CD4-positive, alpha-beta T cell treated with Interferon gamma for 1 hour (primary cell): ENCODE measurements around the gene CLDN14.

Experiments used
- DNase-seq: peaks from one replicate; pipeline ENCODE4 v3.0.0-alpha.2; 2020

The CLDN14 gene

DNA sequence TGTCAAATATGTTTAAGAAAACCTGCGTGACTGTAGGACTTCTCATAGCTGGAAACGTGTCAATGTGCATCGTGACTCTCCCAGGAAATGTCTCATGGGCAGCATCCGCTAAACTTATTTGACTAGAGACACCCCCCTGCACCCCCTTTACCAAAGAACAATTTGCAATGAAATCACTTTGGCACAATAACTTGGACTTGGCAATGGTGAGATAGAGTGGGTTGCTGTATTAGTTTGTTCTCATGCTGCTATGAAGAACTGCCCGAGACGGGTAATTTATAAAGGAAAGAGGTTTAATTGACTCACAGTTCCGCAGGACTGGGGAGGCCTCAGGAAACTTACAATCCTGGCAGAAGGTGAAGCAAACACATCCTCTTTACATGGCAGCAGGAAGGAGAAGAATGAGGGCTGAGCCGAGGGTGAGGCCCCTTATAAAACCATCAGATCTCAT lies 13.8 kb downstream of the CLDN14 start:
- DNase-seq = no peak

DNA sequence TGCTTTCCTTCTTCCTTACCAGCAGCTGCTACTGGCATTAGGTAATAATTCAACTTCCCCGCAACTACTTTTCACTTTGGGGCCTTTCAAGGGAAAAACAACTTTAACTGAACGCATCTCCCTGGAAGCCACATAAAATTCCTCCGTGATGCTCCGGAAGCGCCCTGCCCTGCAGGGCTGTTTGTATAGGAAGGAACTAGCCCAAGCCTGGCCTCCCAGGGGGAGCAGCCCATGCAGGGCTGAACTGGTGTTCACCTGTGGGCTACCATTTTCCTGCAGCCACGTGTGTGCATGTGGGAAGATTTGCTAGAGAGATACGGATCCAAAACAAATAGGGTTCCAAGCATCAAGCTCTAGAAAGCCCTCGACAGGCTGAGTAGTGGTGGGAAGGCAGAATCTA lies 14.4 kb downstream of the CLDN14 start:
- DNase-seq = no peak

DNA sequence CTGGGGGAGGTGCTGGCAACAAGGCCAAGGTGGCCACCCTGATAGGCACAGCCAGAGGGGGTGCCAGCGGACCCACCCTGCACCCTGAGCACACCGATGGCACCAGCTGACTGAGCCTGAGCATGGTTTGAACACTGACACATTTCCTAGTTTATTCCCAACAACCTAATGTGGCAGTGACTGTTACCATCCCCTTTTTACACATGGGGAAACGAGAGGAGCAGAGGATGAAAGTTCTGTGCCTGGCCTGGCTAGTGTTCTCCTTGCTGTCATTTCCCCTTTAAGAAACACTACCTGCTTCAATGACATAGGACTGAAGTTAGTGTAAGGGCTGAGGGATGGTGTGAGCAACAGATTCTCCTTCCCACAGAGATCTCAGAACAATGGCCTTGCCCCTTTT lies 15.3 kb downstream of the CLDN14 start:
- DNase-seq = no peak

DNA sequence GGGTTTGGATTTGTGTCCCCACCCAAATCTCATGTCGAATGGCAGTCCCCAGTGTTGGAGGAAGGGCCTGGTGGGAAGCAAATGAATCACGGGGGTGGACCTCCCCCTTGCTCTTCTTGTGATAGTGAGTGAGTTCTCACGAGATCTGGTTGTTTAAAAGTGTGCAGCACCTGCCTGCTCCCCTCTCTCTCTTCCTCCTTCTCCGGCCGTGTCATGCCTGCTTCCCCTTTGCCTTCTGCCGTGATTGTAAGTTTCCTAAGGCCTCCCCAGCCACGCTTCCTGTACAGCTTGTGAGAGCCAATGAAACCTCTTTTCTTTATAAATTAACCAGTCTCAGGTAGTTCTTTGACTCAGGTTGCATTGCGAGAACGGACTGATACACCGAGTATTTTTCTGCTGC lies 15.9 kb downstream of the CLDN14 start:
- no peak for DNase-seq

DNA sequence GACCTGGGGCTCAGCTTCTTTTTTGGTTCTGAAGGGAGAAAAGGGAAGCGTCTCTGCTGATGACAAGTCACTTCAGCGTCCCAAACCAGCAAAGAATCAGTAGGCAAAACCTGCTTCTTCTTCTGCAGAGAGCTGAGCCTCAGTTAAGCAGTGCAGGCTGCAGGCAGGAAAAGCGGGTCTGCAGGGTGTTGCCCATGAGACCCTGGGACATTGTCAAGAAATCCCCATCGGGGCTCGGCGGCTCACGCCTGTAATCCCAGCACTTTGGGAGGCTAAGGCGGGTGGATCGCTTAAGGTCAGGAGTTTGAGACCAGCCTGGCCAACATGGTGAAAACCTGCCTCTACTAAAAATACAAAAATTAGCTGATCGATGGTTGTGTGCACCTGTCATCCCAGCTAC lies 16.7 kb downstream of the CLDN14 start:
- DNase-seq = no peak

DNA sequence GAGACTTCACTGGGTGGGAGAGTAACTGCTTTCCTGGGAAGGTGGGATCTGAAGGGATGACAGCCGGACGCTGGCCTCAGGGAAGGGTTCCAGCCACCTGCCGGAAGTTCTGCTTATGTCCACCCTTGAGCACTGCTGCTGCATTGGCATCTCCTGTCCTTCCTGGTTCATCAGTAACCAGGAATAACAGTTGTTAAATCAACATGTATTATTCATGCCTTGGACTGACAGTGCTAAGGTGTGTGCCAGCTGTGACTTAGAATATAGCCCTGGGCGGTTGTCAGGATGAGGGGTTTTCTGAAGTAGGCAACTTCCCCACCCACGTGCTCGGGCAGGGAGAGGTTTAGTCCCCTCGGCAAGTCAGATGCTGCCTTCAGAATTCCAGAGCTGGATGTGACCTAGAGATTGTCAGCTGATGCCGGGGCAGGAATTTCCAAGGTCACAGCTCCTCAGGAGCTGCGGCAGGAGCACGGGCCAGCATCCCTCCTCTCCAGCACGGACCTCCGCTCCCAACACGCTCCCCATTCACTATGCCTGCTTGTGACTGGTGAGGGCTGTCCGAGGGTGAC lies 17.9 kb downstream of the CLDN14 start:
- DNase-seq = no peak

DNA sequence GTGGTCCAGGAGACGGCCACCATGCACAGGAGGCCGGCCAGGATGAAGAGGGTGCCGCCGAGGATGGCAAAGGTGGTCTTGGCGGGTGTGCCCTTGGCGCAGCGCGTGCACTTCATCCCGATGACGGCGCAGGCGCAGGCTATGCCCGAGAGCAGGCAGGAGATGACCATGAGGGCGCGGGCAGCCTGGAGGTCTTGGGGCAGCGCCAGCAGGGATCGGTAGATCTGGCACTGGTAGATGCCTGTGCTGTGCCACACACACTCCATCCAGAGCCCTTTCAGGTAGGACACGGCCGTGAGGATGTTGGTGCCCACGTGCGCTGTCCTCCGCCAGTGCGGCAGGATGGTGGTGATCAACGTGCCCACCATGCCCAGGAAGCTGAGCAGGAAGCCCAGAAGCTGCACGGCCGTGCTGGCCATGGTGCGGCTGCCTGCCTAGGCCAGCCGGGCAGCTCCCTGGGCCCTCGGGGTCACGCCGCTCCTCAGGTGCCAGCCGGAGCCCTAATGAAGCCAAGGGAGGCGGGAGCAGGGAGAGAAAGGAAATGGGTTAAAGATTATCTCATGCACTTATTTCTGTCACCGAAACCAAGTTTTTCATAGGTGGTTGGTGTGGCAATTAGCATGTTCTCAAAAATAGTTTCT lies 18.5 kb downstream of the CLDN14 start:
- DNase-seq = no peak

DNA sequence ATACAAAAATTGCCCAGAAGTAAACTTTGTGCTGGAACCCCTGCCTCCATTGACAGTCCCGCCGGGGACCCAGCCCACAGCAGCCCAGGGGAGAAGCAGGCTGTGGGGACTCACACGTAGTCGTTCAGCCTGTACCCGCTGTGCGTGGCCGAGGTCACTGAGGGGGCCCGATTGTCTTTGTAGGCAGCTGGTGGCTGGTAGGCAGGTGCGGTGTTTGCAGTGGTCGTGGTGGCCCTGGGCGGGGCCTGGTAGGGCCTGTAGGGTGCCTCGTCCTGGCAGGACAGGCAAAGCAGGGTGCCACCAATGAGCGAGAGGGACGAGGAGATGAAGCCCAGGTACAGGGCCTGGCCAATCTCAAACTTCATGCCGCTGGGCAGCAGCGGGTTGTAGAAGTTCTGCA lies 19.1 kb downstream of the CLDN14 start:
- DNase-seq = no peak

DNA sequence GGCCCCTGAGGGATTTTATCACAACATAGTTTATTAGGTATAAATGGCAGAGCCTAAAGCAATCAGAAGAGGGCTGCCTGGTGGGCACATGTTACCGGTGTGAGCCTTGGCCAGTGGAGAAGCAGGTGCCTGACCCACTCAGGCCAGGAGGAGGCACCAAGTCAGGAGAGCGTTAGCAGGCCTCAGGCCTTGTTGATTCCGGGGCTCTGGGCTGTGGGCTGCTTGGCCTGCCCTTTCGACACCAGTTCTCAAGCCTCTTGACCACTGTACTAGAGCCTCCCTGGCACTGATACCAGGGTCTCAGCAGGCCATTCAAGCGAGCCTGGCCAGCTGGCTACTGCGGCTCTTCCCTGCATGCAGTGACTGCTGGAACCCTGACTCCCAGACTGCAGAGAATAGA lies 20.8 kb downstream of the CLDN14 start:
- DNase-seq = no peak

DNA sequence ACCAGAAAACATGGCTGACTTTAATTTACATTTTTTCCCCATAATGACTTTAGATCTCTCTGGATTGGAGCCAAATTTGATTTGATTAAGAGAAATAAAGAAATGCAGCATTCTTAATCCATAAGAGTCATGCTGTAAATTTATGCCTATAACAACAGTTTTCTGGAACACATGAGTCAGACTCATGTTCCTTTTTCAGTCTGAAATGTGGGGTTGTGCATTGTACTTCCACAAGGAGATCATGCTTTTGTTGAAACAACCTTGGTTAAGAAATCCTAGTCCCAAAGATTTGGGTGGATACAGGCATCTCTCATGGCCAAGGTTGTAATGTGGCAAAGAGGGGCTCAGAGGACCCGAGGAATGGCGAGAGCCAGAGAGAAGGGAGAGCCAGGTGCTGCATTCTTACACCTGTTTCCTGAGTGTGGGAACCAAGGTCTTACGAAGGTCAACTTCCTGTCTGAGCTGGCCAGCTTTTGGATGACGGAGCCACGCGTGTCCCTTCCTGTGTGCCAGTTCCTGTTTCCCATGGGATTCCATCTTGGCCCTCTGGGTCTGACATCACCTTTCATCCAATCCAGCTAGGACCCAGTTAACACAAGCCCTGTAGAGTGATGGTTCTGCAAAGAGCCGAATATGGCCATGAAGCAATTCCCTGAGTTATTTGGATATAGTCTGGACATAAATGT lies 23.1 kb downstream of the CLDN14 start:
- DNase-seq = no peak

DNA sequence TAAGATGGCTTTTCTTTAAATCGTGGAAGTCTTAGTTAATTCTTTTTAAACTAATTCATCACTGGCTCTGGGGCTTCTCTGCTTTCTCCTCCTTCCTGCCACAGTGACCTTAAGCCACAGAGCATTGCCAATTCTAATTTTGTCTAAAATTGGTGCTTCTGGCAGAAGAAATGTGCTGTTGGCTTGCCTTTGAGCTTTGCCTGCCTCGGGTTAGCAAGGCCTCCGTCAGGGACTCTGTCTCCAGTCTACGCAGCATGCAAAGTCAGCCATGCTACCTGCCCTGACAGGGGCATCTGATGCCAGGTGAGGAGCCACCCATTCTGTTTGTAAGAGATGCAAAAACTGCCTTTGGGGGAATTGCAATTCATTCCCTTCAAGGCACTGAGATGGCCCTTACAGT lies 25.2 kb downstream of the CLDN14 start:
- no peak for DNase-seq

DNA sequence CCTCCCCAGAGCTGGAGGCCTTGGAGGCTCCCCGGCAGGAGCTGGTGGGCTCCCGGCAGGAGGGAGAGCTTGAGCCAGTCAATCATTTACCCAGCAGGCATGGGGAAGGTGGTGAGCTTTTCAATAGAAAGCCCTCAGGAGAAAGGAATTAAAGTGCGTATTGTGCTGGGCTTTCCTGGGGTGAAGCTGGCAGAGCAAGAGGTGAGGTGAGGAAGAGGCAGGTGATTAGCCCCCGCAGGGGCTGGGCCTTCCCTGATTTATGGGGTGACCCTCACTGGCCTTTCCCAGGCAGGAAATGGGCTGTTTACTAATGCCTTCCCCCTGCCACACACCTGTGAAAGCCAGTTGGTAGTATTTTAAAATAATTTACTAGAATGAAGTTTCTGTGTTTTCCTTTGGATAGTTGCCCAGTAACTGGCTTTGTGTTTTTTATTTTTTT lies 25.8 kb downstream of the CLDN14 start:
- DNase-seq = no peak

DNA sequence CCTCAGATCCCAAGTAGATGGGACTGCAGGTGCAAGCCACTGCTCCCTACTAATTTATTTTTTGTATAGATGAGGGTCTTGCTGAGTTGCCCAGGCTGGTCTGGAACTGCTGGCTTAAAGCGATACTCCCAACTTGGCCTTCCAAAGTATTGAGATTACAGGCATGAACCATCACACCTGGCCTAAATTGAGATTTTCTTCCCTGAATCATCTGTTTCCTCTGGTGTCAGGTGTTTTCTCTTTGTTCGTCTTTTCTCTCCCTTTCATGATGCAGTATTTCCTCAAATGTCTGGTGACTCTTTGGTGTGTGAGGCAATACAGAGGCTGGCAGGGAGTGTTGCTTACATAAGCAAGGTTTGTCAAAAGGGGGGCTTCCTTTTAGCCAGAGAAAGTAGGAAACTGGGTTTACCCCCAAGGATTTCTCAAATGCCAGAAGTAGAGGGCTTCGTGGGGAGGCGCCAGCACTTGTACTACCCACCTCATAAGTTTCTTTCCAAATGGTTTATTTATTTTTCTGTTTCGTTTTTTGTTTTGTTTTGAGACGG lies 27.6 kb downstream of the CLDN14 start:
- no peak for DNase-seq

DNA sequence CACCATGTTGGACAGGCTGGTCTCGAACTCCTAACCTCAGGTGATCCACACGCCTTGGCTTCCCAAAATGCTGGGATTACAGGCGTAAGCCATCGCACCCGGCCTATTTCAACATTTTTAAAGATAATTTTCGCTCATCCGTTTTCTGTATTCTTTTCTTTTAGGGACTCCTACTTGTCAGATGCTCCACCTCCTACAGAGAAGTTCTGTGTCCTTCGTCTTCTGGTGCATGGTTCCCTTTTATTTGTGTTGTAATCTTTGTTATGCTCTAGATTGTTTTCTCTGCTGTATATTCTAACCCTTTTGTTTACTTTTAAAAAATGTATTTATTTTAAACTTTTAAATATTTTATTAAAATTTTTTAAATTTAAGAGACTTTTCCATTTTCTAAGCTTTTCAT lies 28.4 kb downstream of the CLDN14 start:
- DNase-seq = no peak

DNA sequence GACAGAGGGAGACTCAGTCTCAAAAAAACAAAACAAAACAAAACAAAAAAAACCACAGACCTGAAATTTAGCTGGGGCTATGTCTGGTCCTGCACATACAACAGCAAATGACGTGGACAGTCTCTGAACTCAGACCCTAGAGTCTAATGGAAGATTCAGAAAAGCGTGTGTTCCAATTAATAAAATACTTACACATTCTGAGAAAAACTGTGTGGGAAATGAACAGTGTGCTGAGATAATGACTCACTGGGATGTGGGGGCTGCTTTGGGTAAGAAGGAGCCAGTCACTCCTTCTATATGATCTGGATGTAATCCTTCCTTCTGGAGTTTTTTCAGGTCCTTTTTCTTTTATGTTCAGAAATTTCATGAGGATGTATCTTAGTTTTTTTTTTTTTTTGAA lies 29.4 kb downstream of the CLDN14 start:
- no peak for DNase-seq

DNA sequence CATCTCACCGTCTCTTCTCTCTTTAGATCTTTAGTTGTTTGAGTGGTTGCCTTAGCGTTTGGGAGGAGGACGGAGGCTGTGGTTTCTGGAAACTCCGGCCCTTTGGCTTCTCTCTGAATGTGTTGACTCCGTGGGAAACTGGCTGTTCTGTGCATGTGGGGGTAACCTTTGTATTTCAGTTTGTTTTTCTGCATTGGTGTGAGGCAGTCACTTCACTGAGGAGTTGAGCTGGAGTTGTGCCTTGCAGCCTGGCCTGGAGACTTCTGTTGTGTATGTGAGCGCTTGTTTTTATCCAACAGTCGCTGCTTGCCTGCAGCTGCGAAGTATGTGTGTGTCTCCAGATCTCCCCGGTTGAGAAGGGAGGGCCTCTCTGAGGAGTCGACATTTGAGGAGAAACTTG lies 33.6 kb downstream of the CLDN14 start:
- no peak for DNase-seq

DNA sequence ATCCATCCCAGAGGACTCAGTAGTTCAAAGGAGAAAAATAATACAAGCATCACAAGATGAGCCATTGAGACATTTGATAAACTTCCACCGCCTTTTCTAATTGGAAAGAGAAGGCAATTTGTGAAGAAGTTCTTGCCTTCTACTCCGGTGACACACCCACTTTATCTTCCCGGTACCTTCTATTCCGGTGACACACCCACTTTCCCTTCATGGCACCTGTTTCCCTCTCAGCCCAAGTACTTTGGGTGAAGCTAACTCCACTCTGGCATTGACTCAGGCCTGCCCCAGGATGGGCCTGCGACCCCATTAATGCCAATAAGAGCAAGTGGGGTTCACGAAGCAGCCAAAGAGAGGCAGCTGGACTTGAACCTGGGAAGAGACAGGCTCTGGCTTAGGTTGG lies 38.2 kb downstream of the CLDN14 start:
- no peak for DNase-seq

DNA sequence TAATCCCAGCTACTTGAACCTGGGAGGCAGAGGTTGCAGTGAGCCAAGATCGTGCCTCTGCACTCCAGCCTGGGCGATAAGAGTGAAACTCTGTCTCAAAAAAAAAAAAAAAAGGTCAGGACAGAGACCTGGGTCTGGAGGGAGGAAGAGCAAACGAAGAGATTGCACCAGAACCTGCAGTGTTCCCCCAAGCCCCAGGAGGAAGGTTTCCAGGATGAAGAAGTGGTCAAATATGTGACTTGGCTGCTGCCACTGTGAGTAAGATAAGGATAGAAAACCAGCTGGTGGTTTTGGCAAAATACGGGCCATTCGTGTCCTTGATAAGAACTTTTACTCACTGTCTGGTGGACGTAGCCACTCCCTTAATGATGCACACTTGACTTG lies 42.2 kb downstream of the CLDN14 start:
- DNase-seq = no peak

DNA sequence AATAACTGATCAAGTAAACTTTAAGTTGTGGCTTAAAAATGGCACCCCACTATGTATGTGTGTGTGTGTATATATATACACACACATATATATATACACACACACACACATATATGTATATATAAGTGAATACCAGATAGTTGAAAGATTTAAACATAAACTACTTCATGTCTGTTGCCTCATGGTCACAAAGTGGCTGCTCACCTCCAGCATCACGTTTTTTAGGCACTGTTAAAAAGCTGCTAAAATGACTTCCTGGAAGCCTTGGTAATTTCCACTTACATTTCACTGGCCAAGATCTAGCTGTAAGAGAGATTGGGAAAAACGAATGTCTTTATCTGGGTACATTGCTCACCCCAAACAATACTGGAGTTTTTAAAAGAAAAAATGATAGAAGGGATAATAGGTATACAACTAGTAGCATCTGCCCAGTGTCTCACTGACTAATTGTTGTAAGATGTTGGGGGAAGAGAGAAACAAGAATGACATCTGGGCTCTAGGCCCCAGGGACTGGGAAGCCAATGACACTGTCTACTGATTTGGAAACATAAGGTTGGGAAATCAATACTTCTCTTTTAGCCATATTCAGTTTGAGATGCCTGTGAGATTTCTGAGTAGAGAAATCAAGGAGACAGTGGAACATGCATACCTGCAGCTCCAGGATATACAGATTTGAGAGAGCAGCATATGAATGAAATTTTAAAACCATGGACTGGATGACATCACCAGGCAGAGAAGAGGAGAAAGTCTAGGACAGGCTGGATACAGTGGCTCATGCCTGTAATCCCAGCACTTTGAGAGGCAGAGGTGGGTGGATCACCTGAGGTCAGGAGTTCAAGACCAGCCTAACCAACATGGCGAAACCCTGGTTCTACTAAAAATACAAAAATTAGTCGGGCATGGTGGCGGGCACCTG lies 42.8 kb downstream of the CLDN14 start:
- no peak for DNase-seq

DNA sequence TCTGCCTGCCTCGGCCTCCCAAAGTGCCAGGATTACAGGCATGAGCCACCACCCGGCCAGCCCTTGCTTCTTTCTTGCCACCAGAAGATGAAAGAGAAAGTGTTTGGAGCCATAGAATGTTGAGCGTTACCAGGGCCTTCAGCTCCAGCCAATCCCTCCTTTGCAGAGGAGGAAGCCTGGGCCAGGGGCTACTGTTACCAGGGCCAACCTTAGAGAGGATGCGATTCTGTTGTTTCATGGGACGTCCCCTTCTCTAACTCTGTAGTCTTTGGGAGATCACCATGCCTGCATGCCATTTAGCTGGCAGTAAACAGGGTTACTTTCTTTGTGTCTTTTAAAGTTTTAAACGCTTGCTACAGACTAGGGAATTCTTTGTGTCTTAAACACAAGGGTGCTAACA lies 45.8 kb downstream of the CLDN14 start:
- no peak for DNase-seq

DNA sequence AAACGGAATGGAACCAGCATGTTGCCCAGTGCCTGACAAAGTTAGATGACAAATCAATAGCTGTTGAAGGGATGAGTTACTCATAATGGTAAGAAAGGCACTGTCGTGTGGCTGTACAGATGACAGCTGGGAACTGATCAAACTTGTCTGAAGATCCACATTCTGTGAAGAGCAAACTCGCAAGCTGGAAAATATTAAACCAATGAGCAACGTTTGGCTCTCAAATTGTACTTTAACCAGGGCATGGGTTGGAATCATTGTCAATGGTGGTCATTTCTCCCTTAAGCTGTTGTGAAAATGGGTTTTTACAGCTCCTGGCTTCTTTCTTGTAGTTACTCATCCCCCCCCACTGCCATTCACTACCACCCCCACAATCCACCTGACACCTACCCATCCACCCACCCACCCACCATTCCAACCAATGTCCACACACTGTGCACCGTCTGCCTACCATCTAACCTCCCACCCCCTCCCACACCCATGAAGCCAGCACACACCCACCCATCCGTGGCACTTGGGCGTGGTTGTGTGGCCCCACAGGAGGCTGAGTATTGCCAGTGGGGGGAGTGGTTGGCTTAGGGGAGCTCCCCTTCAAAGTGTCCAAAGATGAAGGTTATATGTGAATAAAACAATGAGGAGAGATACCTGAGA lies 46.7 kb downstream of the CLDN14 start:
- no peak for DNase-seq

DNA sequence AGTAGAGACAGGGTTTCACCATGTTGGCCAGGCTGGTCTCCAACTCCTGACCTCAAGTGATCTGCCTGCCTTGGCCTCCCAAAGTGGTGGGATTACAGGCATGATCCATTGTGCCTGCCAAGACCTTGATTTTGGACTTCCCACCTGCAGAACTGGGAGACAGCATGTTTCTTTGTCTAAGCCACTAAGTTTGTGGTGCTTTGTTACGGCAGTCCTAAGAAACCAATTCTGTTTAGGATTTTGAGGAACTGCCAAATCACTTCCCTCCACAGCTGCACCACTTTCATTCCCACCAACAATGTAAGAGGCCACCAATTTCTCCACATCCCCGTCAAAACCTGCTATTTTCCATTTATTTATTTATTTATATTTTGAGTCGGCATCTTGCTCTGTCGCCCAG lies 48.7 kb downstream of the CLDN14 start:
- no peak for DNase-seq

DNA sequence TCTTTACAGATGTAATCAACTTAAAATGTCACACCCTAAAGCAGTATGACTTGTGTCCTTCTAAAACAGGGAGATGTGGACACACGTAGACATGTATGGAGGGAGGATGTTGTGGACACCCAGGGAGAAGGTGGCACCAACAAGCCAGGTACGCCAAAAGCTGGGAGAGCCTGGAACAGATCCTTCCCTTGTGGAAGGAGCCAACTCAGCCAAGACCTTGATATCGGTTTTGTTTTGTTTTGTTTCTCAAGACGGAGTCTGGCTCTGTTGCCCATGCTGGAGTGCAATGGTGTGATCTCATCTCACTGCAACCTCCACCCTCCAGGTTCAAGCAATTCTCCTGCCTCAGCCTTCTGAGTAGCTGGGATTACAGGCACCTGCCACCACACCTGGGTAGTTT lies 49.1 kb downstream of the CLDN14 start:
- no peak for DNase-seq
